ENCODE data around the gene PMIS2. TPM values are rescaled to one million over a fixed set of nuclear protein-coding genes. Genes with fewer than 3 reads are reported as not detected.

PMIS2 gene
- total RNA-seq, 1 experiment from 2014 or later, result not detected

- Histone ChIP-seq H3K9me2 (ENCODE audit: insufficient read depth) (no peaks in the 10 kb centered on the region), H3K27ac (ENCODE audit: low read depth, low read length) (no peak overlapping the region), H4K20me1 (ENCODE audit: insufficient read depth) (no peaks in the 10 kb centered on the region), H3K4me1 (ENCODE audit: control insufficient read depth in 1 of 2, insufficient read depth in 2 of 2, low read length in 2 of 2) (peaks cover 0 to 8% of the 10 kb centered on the region in 2 experiments; a peak in 1 of 4 replicates), H3K27me3 (ENCODE audit: insufficient read depth, low read length) (no peaks in the 10 kb centered on the region), H3K9me3 (ENCODE audit: control insufficient read depth in 1 of 2, insufficient read depth in 1 of 2, low read depth in 1 of 2, low read length in 2 of 2) (no peaks in the 10 kb centered on the region), H3K9ac (ENCODE audit: low read length) (no peak overlapping the region), H3K36me3 (ENCODE audit: control insufficient read depth in 1 of 2, insufficient read depth in 2 of 2, low read length in 2 of 2) (no peaks in the 10 kb centered on the region), H2AFZ (ENCODE audit: low read depth, low read length, poor library complexity, severe bottlenecking) (no peak overlapping the region), H3K4me3 (replicated peaks in 1 of 2; ENCODE audit: low read depth in 1 of 2, low read length in 2 of 2) (no peak overlapping the region), H3K79me2 (ENCODE audit: insufficient read depth, low read length) (no peaks in the 10 kb centered on the region), H3K4me2 (ENCODE audit: low read length) (no peak overlapping the region)
- no TSS peak for BruUV-seq (replicated peaks)
- ChIA-PET POLR2A (no interaction called here), RAD21 (ENCODE audit: low non-redundant PET in 1 of 2, low total read pairs in 2 of 2, uncharacterized antibody in 2 of 2, unreplicated experiment in 2 of 2) (no interaction called here), CTCF (interaction anchor here (0.8 kb wide), 1 partner anchor 118 kb away, joined by 3 read pairs; no protein-coding TSS in a partner anchor)
- intact Hi-C loops (cut with micrococcal nuclease), result no loop called here
- no peak for TF ChIP-seq SP1 (IDR thresholded peaks at IDR 0.05; ENCODE audit: low read depth)
- no peak for TF ChIP-seq EZH2 (IDR thresholded peaks at IDR 0.05)
- no peak for TF ChIP-seq CBX3 (IDR thresholded peaks at IDR 0.05; ENCODE audit: low read depth)
- TF ChIP-seq FOSL1 (IDR thresholded peaks at IDR 0.05; ENCODE audit: low read depth), result no peak
- no peak for TF ChIP-seq ELF1 (IDR thresholded peaks at IDR 0.05; ENCODE audit: borderline replicate concordance, low read depth)
- TF ChIP-seq CEBPB (IDR thresholded peaks at IDR 0.05; ENCODE audit: low read depth), result no peak
- TF ChIP-seq POLR2AphosphoS5 (IDR thresholded peaks at IDR 0.05; ENCODE audit: low read depth, low read length), result no peak
- no peak for TF ChIP-seq JUND (IDR thresholded peaks at IDR 0.05)
- TF ChIP-seq SIN3A (IDR thresholded peaks at IDR 0.05; ENCODE audit: low read depth), result no peak
- TF ChIP-seq RAD21 (IDR thresholded peaks at IDR 0.05; ENCODE audit: low read depth), result no peak
- TF ChIP-seq, protein P1, sequence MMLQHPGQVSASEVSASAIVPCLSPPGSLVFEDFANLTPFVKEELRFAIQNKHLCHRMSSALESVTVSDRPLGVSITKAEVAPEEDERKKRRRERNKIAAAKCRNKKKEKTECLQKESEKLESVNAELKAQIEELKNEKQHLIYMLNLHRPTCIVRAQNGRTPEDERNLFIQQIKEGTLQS (IDR thresholded peaks at IDR 0.05), result no peak
- no peak for TF ChIP-seq EZH2phosphoT487 (IDR thresholded peaks at IDR 0.05; ENCODE audit: borderline replicate concordance)
- TF ChIP-seq, protein P2, sequence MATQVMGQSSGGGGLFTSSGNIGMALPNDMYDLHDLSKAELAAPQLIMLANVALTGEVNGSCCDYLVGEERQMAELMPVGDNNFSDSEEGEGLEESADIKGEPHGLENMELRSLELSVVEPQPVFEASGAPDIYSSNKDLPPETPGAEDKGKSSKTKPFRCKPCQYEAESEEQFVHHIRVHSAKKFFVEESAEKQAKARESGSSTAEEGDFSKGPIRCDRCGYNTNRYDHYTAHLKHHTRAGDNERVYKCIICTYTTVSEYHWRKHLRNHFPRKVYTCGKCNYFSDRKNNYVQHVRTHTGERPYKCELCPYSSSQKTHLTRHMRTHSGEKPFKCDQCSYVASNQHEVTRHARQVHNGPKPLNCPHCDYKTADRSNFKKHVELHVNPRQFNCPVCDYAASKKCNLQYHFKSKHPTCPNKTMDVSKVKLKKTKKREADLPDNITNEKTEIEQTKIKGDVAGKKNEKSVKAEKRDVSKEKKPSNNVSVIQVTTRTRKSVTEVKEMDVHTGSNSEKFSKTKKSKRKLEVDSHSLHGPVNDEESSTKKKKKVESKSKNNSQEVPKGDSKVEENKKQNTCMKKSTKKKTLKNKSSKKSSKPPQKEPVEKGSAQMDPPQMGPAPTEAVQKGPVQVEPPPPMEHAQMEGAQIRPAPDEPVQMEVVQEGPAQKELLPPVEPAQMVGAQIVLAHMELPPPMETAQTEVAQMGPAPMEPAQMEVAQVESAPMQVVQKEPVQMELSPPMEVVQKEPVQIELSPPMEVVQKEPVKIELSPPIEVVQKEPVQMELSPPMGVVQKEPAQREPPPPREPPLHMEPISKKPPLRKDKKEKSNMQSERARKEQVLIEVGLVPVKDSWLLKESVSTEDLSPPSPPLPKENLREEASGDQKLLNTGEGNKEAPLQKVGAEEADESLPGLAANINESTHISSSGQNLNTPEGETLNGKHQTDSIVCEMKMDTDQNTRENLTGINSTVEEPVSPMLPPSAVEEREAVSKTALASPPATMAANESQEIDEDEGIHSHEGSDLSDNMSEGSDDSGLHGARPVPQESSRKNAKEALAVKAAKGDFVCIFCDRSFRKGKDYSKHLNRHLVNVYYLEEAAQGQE (IDR thresholded peaks at IDR 0.05; ENCODE audit: low read depth), result no peak
- ATAC-seq, result no peak
- DNase-seq (ENCODE audit: low read depth, low spot score), result no peak
These were observed 23.2 kb upstream of the PMIS2 start for GRCh38 chr19:35562776-35563175.

Measured in HCT116 (cell line).